Epithelial cell of proximal tubule (primary cell): ENCODE measurements around the gene SYCP2L. TPM values are rescaled to one million over a fixed set of nuclear protein-coding genes. Genes with fewer than 3 reads are reported as not detected.

ENCODE experiments used
- DNase-seq: peaks from one replicate; pipeline ENCODE4 v3.0.0-alpha.2; 2011; ENCODE audit warnings: low read depth
- H3K4me3 ChIP-seq: 2 replicates; pipeline ENCODE4 v1.5.1; 2011; ENCODE audit warnings: low read depth, mild to moderate bottlenecking, low read length
- total RNA-seq: library from RNA; depleted of rRNA; stranded (reverse); fragments of >200 nt; gene quantifications from 2 replicates; pipeline ENCODE4 v1.2.3, GENCODE V29; 2015
- TF ChIP-seq, protein P1 (sequence below): conservative IDR thresholded peaks from 2 replicates; pipeline ENCODE4 v1.5.1; 2012; ENCODE audit warnings: low read depth, mild to moderate bottlenecking, low read length

Gene SYCP2L
- total RNA-seq, 1 donor from 2014 or later: 3.4 TPM

- no peak for DNase-seq
- TF ChIP-seq, protein P1, sequence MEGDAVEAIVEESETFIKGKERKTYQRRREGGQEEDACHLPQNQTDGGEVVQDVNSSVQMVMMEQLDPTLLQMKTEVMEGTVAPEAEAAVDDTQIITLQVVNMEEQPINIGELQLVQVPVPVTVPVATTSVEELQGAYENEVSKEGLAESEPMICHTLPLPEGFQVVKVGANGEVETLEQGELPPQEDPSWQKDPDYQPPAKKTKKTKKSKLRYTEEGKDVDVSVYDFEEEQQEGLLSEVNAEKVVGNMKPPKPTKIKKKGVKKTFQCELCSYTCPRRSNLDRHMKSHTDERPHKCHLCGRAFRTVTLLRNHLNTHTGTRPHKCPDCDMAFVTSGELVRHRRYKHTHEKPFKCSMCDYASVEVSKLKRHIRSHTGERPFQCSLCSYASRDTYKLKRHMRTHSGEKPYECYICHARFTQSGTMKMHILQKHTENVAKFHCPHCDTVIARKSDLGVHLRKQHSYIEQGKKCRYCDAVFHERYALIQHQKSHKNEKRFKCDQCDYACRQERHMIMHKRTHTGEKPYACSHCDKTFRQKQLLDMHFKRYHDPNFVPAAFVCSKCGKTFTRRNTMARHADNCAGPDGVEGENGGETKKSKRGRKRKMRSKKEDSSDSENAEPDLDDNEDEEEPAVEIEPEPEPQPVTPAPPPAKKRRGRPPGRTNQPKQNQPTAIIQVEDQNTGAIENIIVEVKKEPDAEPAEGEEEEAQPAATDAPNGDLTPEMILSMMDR: no peak
- H3K4me3 ChIP-seq: no peak overlapping the region
Observed at GRCh38 chr6:10956776-10957175, 69.9 kb downstream of the SYCP2L start.

DNA sequence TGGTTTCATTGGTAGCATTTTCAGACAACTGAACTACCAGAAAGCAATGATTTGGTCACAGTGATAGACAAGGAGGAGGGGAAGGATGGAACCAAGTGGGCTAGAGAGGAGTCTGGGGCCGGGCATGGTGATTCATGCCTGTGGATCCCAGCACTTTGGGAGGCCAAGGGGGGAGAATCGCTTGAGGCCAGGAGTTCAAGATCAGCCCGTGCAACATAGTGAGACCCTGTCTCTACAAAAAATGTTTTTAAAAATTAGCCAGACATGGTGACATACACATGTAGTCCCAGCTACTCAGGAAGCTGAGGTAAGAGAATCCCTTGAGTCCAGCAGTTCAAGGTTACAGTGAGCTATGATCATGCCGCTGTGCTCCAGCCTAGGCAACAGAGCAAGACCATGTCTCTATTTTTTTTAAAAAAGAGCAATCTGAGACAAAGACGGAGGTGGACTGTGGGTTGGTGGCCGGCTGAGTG lies 70.6 kb downstream of the SYCP2L start:
- no peak overlapping the region for H3K4me3 ChIP-seq
- DNase-seq: no peak
- TF ChIP-seq, protein P1: no peak

- no peak for DNase-seq
- TF ChIP-seq, protein P1: no peak
- no peak overlapping the region for H3K4me3 ChIP-seq
Observed at GRCh38 chr6:10960171-10960570, 73.3 kb downstream of the SYCP2L start.

DNA sequence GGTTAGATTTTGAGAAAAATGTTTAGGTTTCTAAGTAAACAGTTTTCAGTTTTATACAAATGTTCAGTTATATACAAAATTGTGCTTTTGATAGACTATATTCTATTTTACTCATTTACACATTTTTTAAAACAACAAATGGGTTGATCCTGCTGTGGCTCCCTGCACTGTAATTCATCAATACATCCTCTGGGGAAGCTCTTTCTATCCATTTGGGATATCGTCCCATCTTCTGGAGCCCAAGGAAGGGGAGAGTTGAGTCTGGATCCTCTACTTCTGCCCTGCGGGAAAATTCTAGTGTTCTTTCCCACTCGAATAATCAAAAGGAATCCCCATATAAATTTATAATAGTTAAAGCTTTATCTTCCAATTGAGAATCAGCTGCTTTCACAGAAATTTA lies 75.0 kb downstream of the SYCP2L start:
- TF ChIP-seq, protein P1: no peak
- no peak for DNase-seq
- H3K4me3 ChIP-seq: no peak overlapping the region

- TF ChIP-seq, protein P1: no peak
- H3K4me3 ChIP-seq: no peak overlapping the region
- no peak for DNase-seq
Observed at GRCh38 chr6:10962673-10963072, 75.8 kb downstream of the SYCP2L start.

DNA sequence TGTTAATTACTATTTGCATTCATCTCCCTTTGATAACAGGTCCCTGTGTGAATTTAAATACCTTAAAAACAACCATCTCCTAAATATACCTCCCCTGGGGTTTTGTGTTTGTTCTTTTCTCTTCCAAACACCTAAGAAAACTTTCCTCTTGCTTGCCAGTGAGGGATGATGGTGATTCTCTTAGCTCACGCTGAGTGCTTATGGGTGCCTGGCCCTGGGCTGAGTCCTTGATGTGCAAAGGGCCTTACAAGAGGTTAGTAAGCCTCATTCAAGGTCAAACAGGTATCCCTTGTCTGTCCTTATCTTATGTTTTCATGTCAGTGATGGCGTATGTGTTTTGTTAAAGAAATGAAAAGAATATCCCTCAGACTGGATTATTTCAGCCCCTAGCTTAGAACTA lies 76.3 kb downstream of the SYCP2L start:
- DNase-seq: no peak
- TF ChIP-seq, protein P1: no peak
- no peak overlapping the region for H3K4me3 ChIP-seq

DNA sequence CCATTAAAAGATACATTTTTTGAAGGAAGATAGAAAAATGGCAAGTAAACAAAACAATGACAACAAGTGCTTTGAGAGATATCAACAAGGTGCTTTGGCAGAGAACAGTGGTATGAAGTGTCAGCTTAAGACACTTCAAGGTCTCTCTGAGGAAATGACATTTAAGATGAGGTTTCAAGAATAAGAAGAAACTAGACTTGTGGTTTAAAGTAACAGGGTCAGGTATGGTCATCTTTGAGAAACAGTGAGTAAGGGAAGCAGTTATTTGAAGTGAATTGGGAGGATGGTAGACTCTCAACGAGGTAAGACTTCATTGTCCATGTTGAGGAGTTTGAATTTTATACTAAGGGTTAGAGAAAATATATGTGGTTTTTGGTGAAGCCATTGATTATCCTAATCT lies 77.8 kb downstream of the SYCP2L start:
- DNase-seq: no peak
- TF ChIP-seq, protein P1: no peak
- no peak overlapping the region for H3K4me3 ChIP-seq
